Muscle layer of duodenum (tissue), 2 donors: ENCODE measurements around the gene SLC16A5.
"Not testable (repeated sequence)": the region's sequence is repeated elsewhere in the genome, so short reads cannot be mapped to it uniquely, and the experiment has no call there.

ENCODE experiments used
- H3K27ac ChIP-seq: one replicate; pipeline ENCODE4 v1.7.0; 2013; ENCODE audit warnings: mild to moderate bottlenecking, low read length
- H3K27me3 ChIP-seq: one replicate; pipeline ENCODE4 v1.7.0; 2013; ENCODE audit warnings: low read depth, mild to moderate bottlenecking, control low read depth, low read length
- H3K36me3 ChIP-seq, 2 donors: one replicate each; pipeline ENCODE4 v1.7.0; 2013; ENCODE audit warnings: low read length in 2 of 2, control low read depth in 1 of 2, mild to moderate bottlenecking in 1 of 2; ENCODE audit not compliant: insufficient read depth in 2 of 2, control insufficient read depth in 1 of 2
- H3K4me1 ChIP-seq, 2 donors: one replicate each; pipeline ENCODE4 v1.7.0; 2013; ENCODE audit warnings: low read length in 2 of 2, mild to moderate bottlenecking in 2 of 2, control low read depth in 1 of 2, moderate library complexity in 1 of 2; ENCODE audit not compliant: insufficient read depth in 2 of 2, control insufficient read depth in 1 of 2
- H3K4me3 ChIP-seq, 2 donors: one replicate each; pipeline ENCODE4 v1.7.0; 2013; ENCODE audit warnings: low read length in 2 of 2, low read depth in 1 of 2, mild to moderate bottlenecking in 1 of 2
- H3K9me3 ChIP-seq, 2 donors: one replicate each; pipeline ENCODE4 v1.7.0; 2013; ENCODE audit warnings: low read length in 2 of 2, control low read depth in 1 of 2, mild to moderate bottlenecking in 1 of 2; ENCODE audit not compliant: control insufficient read depth in 1 of 2
- donor health status: healthy.

SLC16A5 gene

GRCh38 chr17:75087558-75088453 lies at the start of gene SLC16A5:
Gene SLC16A5, plus strand, starts transcription at chr17:75087954. Its CDS starts 5,683 bp downstream, at chr17:75093637.
- H3K27ac ChIP-seq = peak within 1 kb of the TSS; percentile 79
- no peaks in the 10 kb centered on the region for H3K9me3 ChIP-seq
- H3K4me3 ChIP-seq = peak within 1 kb of the TSS; percentile 55 to 59
- H3K27me3 ChIP-seq = no peaks in the 10 kb centered on the region
- H3K36me3 ChIP-seq = no peaks in the 10 kb centered on the region
- peaks cover 0 to 15% of the 10 kb centered on the region in 2 donors for H3K4me1 ChIP-seq

- no peak overlapping the region for H3K4me3 ChIP-seq
- H3K36me3 ChIP-seq = peaks cover 31 to 45% of the 10 kb centered on the region in 2 donors
- peaks cover 0 to 10% of the 10 kb centered on the region in 2 donors for H3K4me1 ChIP-seq
- H3K9me3 ChIP-seq = no peaks in the 10 kb centered on the region
- no peaks in the 10 kb centered on the region for H3K27me3 ChIP-seq
- no peak overlapping the region for H3K27ac ChIP-seq
Observed at GRCh38 chr17:75039238-75039637, 48.5 kb upstream of the SLC16A5 start.

- no peak overlapping the region for H3K4me3 ChIP-seq
- no peak overlapping the region for H3K27ac ChIP-seq
- H3K4me1 ChIP-seq = peaks cover 0 to 8% of the 10 kb centered on the region in 2 donors
- H3K27me3 ChIP-seq = no peaks in the 10 kb centered on the region
- no peaks in the 10 kb centered on the region for H3K9me3 ChIP-seq
- H3K36me3 ChIP-seq = peaks cover 31 to 45% of the 10 kb centered on the region in 2 donors
Observed at GRCh38 chr17:75041656-75042280, 46.0 kb upstream of the SLC16A5 start.

- H3K9me3 ChIP-seq, H3K4me3 ChIP-seq, H3K27me3 ChIP-seq, H3K27ac ChIP-seq: not testable (repeated sequence)
- Histone ChIP-seq H3K4me1 (peaks cover 5 to 21% of the 10 kb centered on the region in 2 donors), H3K36me3 (peaks cover 26 to 37% of the 10 kb centered on the region in 2 donors)
Observed at GRCh38 chr17:75043789-75044188, 44.0 kb upstream of the SLC16A5 start.

- Histone ChIP-seq H3K27ac (no peak overlapping the region), H3K4me3 (no peak overlapping the region), H3K36me3 (peaks cover 16 to 29% of the 10 kb centered on the region in 2 donors), H3K4me1 (peaks cover 5 to 25% of the 10 kb centered on the region in 2 donors), H3K9me3 (no peaks in the 10 kb centered on the region), H3K27me3 (no peaks in the 10 kb centered on the region)
Observed at GRCh38 chr17:75044716-75045115, 43.0 kb upstream of the SLC16A5 start.

- not testable (repeated sequence) for H3K9me3 ChIP-seq, H3K27me3 ChIP-seq
- Histone ChIP-seq H3K4me1 (peaks cover 5 to 25% of the 10 kb centered on the region in 2 donors), H3K4me3 (peak overlapping the region; percentile 78 to 81), H3K36me3 (peaks cover 6 to 21% of the 10 kb centered on the region in 2 donors), H3K27ac (peak overlapping the region; percentile 93)
Observed at GRCh38 chr17:75045946-75046406, 41.8 kb upstream of the SLC16A5 start.

- Histone ChIP-seq H3K27me3 (no peaks in the 10 kb centered on the region), H3K9me3 (no peaks in the 10 kb centered on the region), H3K4me3 (peak within 1 kb of the TSS; percentile 78 to 81), H3K27ac (peak within 1 kb of the TSS; percentile 93), H3K36me3 (peaks cover 6 to 18% of the 10 kb centered on the region in 2 donors), H3K4me1 (peaks cover 5 to 25% of the 10 kb centered on the region in 2 donors)
Observed at GRCh38 chr17:75046407-75047289, 41.1 kb upstream of the SLC16A5 start, which contains the start of the genes ATP5PD and KCTD2. Gene ATP5PD, minus strand, starts transcription at chr17:75046969. Its CDS starts 4,319 bp downstream, at chr17:75042650. Gene KCTD2, plus strand, starts transcription at chr17:75047225. Its CDS starts 26 bp downstream, at chr17:75047251.

- Histone ChIP-seq H3K27ac (peak overlapping the region; percentile 1), H3K27me3 (no peaks in the 10 kb centered on the region), H3K9me3 (no peaks in the 10 kb centered on the region), H3K4me1 (peaks cover 5 to 25% of the 10 kb centered on the region in 2 donors), H3K36me3 (peaks cover 0 to 16% of the 10 kb centered on the region in 2 donors), H3K4me3 (peak overlapping the region; percentile 71 to 78)
Observed at GRCh38 chr17:75047398-75048098, 40.2 kb upstream of the SLC16A5 start.

GRCh38 chr17:75048249-75048878 lies 39.4 kb upstream of the SLC16A5 start:
- Histone ChIP-seq H3K36me3 (peaks cover 4 to 22% of the 10 kb centered on the region in 2 donors), H3K27me3 (no peaks in the 10 kb centered on the region), H3K27ac (peak overlapping the region; percentile 58), H3K4me3 (peak overlapping the region; percentile 71 to 78), H3K4me1 (peaks cover 5 to 25% of the 10 kb centered on the region in 2 donors), H3K9me3 (no peaks in the 10 kb centered on the region)

GRCh38 chr17:75049057-75049456 lies 38.7 kb upstream of the SLC16A5 start:
- peak overlapping the region in 1 of 2 donors; percentile 71 for H3K4me3 ChIP-seq

More at GRCh38 chr17:75049057-75049456, 38.7 kb upstream of the SLC16A5 start:
- no peaks in the 10 kb centered on the region for H3K9me3 ChIP-seq
- no peaks in the 10 kb centered on the region for H3K27me3 ChIP-seq
- H3K27ac ChIP-seq = peak overlapping the region; percentile 58
- H3K36me3 ChIP-seq = peaks cover 4 to 26% of the 10 kb centered on the region in 2 donors
- peaks cover 5 to 25% of the 10 kb centered on the region in 2 donors for H3K4me1 ChIP-seq
